LNCaP clone FGC (cell line): ENCODE measurements around the gene PPP1R16B.

Source experiments
- DNase-seq: peaks from one replicate; pipeline ENCODE4 v3.0.0-alpha.2; 2011; ENCODE audit warnings: low read depth
- H3K4me3 ChIP-seq: 2 replicates; pipeline ENCODE4 v1.5.1; 2011; ENCODE audit warnings: mild to moderate bottlenecking, low read depth, low read length, control low read depth
- TF ChIP-seq, protein P1 (sequence below): IDR thresholded peaks from 2 replicates; pipeline ENCODE4 v1.5.1; 2012; ENCODE audit warnings: mild to moderate bottlenecking; ENCODE audit not compliant: control insufficient read depth, insufficient read depth; ENCODE audit errors: extremely low read depth

Gene PPP1R16B

DNA sequence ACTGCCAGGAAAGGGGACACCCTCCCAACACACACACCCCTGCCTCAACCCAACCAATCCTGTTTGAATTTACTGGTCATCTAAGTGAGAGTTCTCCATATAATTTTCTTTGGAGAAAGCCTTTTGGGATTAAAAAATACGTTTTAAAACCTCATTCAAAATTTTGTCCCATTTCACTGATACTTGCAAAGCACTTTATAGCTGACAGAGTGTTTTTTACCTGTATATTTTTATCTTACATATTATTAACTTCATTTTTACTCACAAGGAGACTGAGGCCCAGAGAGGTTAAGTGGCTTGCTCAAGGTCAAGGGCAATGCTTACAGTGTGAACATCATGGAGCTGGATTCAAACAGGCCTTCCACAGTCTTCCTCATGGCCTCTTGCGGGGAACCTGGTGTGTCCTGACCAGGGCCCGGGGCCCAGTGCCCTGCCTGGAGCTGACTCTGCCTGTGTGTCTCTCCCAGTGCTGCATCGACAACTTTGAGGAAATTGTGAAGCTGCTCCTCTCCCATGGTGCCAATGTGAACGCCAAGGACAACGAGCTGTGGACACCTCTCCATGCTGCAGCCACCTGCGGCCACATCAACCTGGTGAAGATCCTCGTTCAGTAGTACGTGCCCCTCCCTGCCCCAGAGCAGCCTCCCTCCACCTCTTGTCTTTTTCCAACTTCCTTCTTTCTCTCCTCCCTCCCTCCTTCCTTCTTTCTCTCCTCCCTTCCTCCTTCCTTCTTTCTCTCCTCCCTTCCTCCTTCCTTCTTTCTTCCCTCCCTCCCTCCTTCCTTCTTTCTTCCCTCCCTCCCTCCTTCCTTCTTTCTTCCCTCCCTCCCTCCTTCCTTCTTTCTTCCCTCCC lies 89.8 kb downstream of the PPP1R16B start:
- TF ChIP-seq, protein P1, sequence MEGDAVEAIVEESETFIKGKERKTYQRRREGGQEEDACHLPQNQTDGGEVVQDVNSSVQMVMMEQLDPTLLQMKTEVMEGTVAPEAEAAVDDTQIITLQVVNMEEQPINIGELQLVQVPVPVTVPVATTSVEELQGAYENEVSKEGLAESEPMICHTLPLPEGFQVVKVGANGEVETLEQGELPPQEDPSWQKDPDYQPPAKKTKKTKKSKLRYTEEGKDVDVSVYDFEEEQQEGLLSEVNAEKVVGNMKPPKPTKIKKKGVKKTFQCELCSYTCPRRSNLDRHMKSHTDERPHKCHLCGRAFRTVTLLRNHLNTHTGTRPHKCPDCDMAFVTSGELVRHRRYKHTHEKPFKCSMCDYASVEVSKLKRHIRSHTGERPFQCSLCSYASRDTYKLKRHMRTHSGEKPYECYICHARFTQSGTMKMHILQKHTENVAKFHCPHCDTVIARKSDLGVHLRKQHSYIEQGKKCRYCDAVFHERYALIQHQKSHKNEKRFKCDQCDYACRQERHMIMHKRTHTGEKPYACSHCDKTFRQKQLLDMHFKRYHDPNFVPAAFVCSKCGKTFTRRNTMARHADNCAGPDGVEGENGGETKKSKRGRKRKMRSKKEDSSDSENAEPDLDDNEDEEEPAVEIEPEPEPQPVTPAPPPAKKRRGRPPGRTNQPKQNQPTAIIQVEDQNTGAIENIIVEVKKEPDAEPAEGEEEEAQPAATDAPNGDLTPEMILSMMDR, result no peak
- no peak overlapping the region for H3K4me3 ChIP-seq
- no peak for DNase-seq

GRCh38 chr20:38896009-38896594 lies 90.6 kb downstream of the PPP1R16B start:
- TF ChIP-seq, protein P1, result no peak
- H3K4me3 ChIP-seq, result no peak overlapping the region

DNA sequence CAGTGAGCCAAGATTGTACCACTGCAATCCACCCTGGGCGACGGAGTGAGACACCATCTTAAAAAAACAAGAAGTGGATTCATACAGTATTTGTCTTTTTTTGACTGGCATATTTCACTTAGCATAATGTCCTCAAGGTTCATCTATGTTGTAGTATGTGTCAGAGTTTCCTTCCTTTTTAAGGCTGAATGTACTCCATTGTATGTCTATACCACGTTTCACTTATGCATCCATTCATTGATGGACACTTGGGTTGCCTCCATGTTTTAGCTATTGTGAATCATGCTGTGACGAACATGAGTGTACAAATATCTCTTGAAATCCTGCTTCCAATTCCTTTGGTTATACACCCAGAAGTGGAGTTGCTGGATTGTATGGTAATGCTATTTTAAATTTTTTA lies 91.8 kb downstream of the PPP1R16B start:
- no peak for DNase-seq
- TF ChIP-seq, protein P1, result no peak
- no peak overlapping the region for H3K4me3 ChIP-seq

More at GRCh38 chr20:38896009-38896594, 90.6 kb downstream of the PPP1R16B start:
- no peak for DNase-seq

GRCh38 chr20:38900606-38901005 lies 95.1 kb downstream of the PPP1R16B start:
- no peak for DNase-seq
- H3K4me3 ChIP-seq, result no peak overlapping the region
- TF ChIP-seq, protein P1, result no peak

- no peak for DNase-seq
- H3K4me3 ChIP-seq, result no peak overlapping the region
- TF ChIP-seq, protein P1, result no peak
Observed at GRCh38 chr20:38902601-38903000, 97.1 kb downstream of the PPP1R16B start.

- TF ChIP-seq, protein P1, result no peak
- H3K4me3 ChIP-seq, result no peak overlapping the region
- DNase-seq, result no peak
Observed at GRCh38 chr20:38903335-38903734, 97.8 kb downstream of the PPP1R16B start.

DNA sequence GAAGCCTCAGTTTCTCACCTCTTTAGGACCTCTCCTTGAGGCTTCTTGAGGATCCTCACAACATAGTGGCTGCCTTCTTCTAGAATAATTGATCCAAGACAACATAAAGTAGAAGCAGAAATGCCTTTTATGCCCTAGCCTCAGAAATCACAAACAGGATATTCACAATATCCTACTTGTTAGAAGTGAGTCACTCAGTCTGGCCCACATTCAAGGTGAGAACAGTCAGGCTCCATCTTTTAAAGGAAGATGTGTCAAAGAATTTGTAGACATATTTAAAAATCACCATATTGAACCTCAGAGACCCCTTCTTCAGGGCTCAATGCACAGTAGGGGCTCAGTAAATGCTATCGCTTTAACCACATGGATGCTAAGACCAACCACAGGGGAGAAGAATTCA lies 99.9 kb downstream of the PPP1R16B start:
- DNase-seq, result no peak

More for the DNA sequence above, 99.9 kb downstream of the PPP1R16B start:
- no peak overlapping the region for H3K4me3 ChIP-seq
- TF ChIP-seq, protein P1, result no peak
